Liver (tissue), 9 donors: Measurements from ENCODE around the gene ITGB2. TPM values are rescaled to one million over a fixed set of nuclear protein-coding genes. Genes with fewer than 3 reads are reported as not detected.

Experiments
- DNase-seq: peaks from one replicate; pipeline ENCODE4 v3.0.0-alpha.2; 2017; ENCODE audit warnings: low spot score
- H3K27ac ChIP-seq, 2 donors: one replicate each; pipeline ENCODE4 v1.7.0; 2013; ENCODE audit warnings: inconsistent platforms in 2 of 2, low read length in 2 of 2, control low read depth in 1 of 2, low read depth in 1 of 2, mild to moderate bottlenecking in 1 of 2
- H3K27me3 ChIP-seq, 4 donors: one replicate each; pipeline versions ENCODE4 v1.6.1 to v1.7.0; 2013; ENCODE audit warnings: low read length in 3 of 4, inconsistent platforms in 1 of 4, mild to moderate bottlenecking in 1 of 4, moderate library complexity in 1 of 4; ENCODE audit not compliant: control insufficient read depth in 4 of 4, insufficient read depth in 4 of 4
- H3K36me3 ChIP-seq, 4 donors: one replicate each; pipeline versions ENCODE4 v1.6.1 to v1.7.0; 2013; ENCODE audit warnings: low read length in 3 of 4, mild to moderate bottlenecking in 3 of 4, low read depth in 1 of 4, moderate library complexity in 1 of 4; ENCODE audit not compliant: control insufficient read depth in 4 of 4, insufficient read depth in 3 of 4
- H3K4me1 ChIP-seq, 4 donors: one replicate each; pipeline versions ENCODE4 v1.6.1 to v1.7.0; 2013; ENCODE audit warnings: low read length in 3 of 4, mild to moderate bottlenecking in 3 of 4, moderate library complexity in 1 of 4; ENCODE audit not compliant: control insufficient read depth in 4 of 4, insufficient read depth in 4 of 4
- H3K4me3 ChIP-seq, 3 donors: one replicate each; pipeline versions ENCODE4 v1.6.1 to v1.7.0; 2013; ENCODE audit warnings: low read length in 3 of 3, control low read depth in 1 of 3, low read depth in 1 of 3, mild to moderate bottlenecking in 1 of 3
- H3K9ac ChIP-seq, 2 donors: one replicate each; pipeline ENCODE4 v1.7.0; 2013; ENCODE audit warnings: low read length in 2 of 2, mild to moderate bottlenecking in 2 of 2, moderate library complexity in 2 of 2, control low read depth in 1 of 2, low read depth in 1 of 2
- H3K9me3 ChIP-seq, 4 donors: one replicate each; pipeline versions ENCODE4 v1.6.1 to v1.7.0; 2013; ENCODE audit warnings: low read length in 3 of 4; ENCODE audit not compliant: control insufficient read depth in 4 of 4
- ATF3 ChIP-seq: IDR thresholded peaks from 2 replicates; pipeline ENCODE4 v1.6.1; 2016; ENCODE audit warnings: antibody characterized with exemption
- EGR1 ChIP-seq, 2 donors: IDR thresholded peaks; 2 replicates each; pipeline ENCODE4 v1.6.1; 2016 to 2018; ENCODE audit warnings: antibody characterized with exemption in 2 of 2, low read depth in 2 of 2
- FOXA1 ChIP-seq: IDR thresholded peaks from 2 replicates; pipeline ENCODE4 v1.6.1; 2016; ENCODE audit warnings: antibody characterized with exemption
- FOXA2 ChIP-seq: IDR thresholded peaks from 2 replicates; pipeline ENCODE4 v1.6.1; 2016; ENCODE audit warnings: antibody characterized with exemption
- HNF4A ChIP-seq, 2 donors: conservative IDR thresholded peaks; 2 replicates each; pipeline ENCODE4 v1.6.1; 2016; ENCODE audit warnings: antibody characterized with exemption in 2 of 2, mild to moderate bottlenecking in 2 of 2
- HNF4G ChIP-seq: IDR thresholded peaks from 2 replicates; pipeline ENCODE4 v1.6.1; 2016; ENCODE audit warnings: antibody characterized with exemption
- JUND ChIP-seq, 2 donors: IDR thresholded peaks; 2 replicates each; pipeline ENCODE4 v1.6.1; 2016; ENCODE audit warnings: antibody characterized with exemption in 2 of 2
- RAD21 ChIP-seq, 2 donors: IDR thresholded peaks; 2 replicates each; pipeline ENCODE4 v1.6.1; 2016; ENCODE audit warnings: antibody characterized with exemption in 2 of 2, mild to moderate bottlenecking in 2 of 2
- REST ChIP-seq: IDR thresholded peaks from 2 replicates; pipeline ENCODE4 v1.6.1; 2016; ENCODE audit warnings: antibody characterized with exemption, mild to moderate bottlenecking
- RXRA ChIP-seq, 2 donors: IDR thresholded peaks; 2 replicates each; pipeline ENCODE4 v1.6.1; 2017 to 2018; ENCODE audit warnings: antibody characterized with exemption in 2 of 2, mild to moderate bottlenecking in 1 of 2
- YY1 ChIP-seq: IDR thresholded peaks from 2 replicates; pipeline ENCODE4 v1.6.1; 2016; ENCODE audit warnings: antibody characterized with exemption, mild to moderate bottlenecking
- WGBS: extraction: QIAGEN DNeasy Blood & Tissue Kit; methylation state at CpG from one replicate; pipeline ENCODE4 v1.1.7; 2013; 5-methylcytosine and 5-hydroxymethylcytosine counted together
- polyA plus RNA-seq, 2 donors: library from polyadenylated mRNA; stranded (reverse) in 1 of 2; unstranded in 1 of 2; fragments of 200-250 nt in 1 of 2; fragments of >200 nt in 1 of 2; fragmentation: Nextera tagmentation in 1 of 2; extraction: Ambion mirVana in 1 of 2; gene quantifications; one replicate each; pipeline versions ENCODE4 v1.2.1 to v1.2.3, GENCODE V29; 2013 to 2015
- total RNA-seq, 2 donors: library from RNA; depleted of rRNA; stranded (reverse); fragments of >200 nt; gene quantifications; one replicate each; pipeline ENCODE4 v1.2.3, GENCODE V29; 2014
- donor health status: healthy.
- donor health status: healthy.
- donor health status: healthy.
- donor health status: healthy.
- donor health status: healthy.

Gene ITGB2
- total and polyA plus RNA-seq, 4 donors = 9.6 to 50.6 (median 28.7) TPM

- H3K4me1 ChIP-seq = peaks cover 6 to 17% (median 11%) of the 10 kb centered on the region in 4 donors
- no peaks in the 10 kb centered on the region for H3K9me3 ChIP-seq
- WGBS = 35% methylated on average over 4 of the region's 4 CpGs
- no peak for DNase-seq
- H3K27me3 ChIP-seq = no peaks in the 10 kb centered on the region
- H3K36me3 ChIP-seq = no peaks in the 10 kb centered on the region
- no peak overlapping the region for H3K9ac ChIP-seq
- H3K4me3 ChIP-seq = no peak overlapping the region
- peak overlapping the region in 1 of 2 donors; percentile 21 for H3K27ac ChIP-seq
- TF ChIP-seq FOXA2 (no peak), REST (no peak), FOXA1 (no peak), RXRA (IDR thresholded peaks at IDR 0.05) (no peak), EGR1 (IDR thresholded peaks at IDR 0.05; ENCODE audit: low read depth in 2 of 2) (no peak)
These were observed 6.5 kb upstream of the ITGB2 start for GRCh38 chr21:44927259-44927586.

GRCh38 chr21:44926331-44927101, 5.8 kb upstream of the ITGB2 start:
- no peak for DNase-seq
- 72% methylated on average over 24 of the region's 24 CpGs for WGBS
- Histone ChIP-seq H3K27ac (peak overlapping the region; percentile 21 to 25), H3K9me3 (no peaks in the 10 kb centered on the region), H3K9ac (no peak overlapping the region), H3K27me3 (no peaks in the 10 kb centered on the region), H3K4me3 (no peak overlapping the region), H3K4me1 (peaks cover 1 to 13% (median 8%) of the 10 kb centered on the region in 4 donors), H3K36me3 (no peaks in the 10 kb centered on the region)
- TF ChIP-seq ATF3 (no peak), JUND (IDR thresholded peaks at IDR 0.05) (no peak), RXRA (IDR thresholded peaks at IDR 0.05) (no peak), YY1 (no peak), HNF4A (conservative IDR thresholded peaks at IDR 0.05) (no peak), FOXA2 (no peak)

- 94% methylated on average over 1 of the region's 1 CpG for WGBS
- Histone ChIP-seq H3K9me3 (no peaks in the 10 kb centered on the region), H3K27ac (peak overlapping the region; percentile 10 to 41), H3K9ac (no peak overlapping the region), H3K27me3 (no peaks in the 10 kb centered on the region), H3K4me3 (no peak overlapping the region), H3K4me1 (peaks cover 0 to 4% (median 0%) of the 10 kb centered on the region in 4 donors), H3K36me3 (no peaks in the 10 kb centered on the region)
- DNase-seq = no peak
- TF ChIP-seq RAD21 (IDR thresholded peaks at IDR 0.05) (no peak), HNF4G (no peak)
These were observed 4.7 kb upstream of the ITGB2 start for GRCh38 chr21:44925378-44925755.
